Stimulated activated CD4-positive, alpha-beta T cell treated with anti-CD3 and anti-CD28 coated beads, Interleukin-2, amount 100 ng/mL, for 24 hours (primary cell): ENCODE data around the gene PSG6.
"Not testable (repeated sequence)": the region's sequence is repeated elsewhere in the genome, so short reads cannot be mapped to it uniquely, and the experiment has no call there.

ENCODE experiments used
- DNase-seq, 2 donors: peaks; one replicate each; pipeline ENCODE4 v3.0.0-alpha.2; 2020

The PSG6 gene

GRCh38 chr19:42917634-42918033 lies at the start of gene PSG6:
Gene PSG6 (minus strand): TSS chr19:42917894. CDS start chr19:42917792, 102 bp downstream.
- not testable (repeated sequence) for DNase-seq

GRCh38 chr19:42965176-42965575 lies 47.5 kb upstream of the PSG6 start:
- no peak for DNase-seq

GRCh38 chr19:42961119-42961518 lies 43.4 kb upstream of the PSG6 start:
- no peak for DNase-seq

GRCh38 chr19:42952126-42952525 lies 34.4 kb upstream of the PSG6 start:
- DNase-seq: not testable (repeated sequence)

GRCh38 chr19:42951476-42951875 lies 33.8 kb upstream of the PSG6 start:
- DNase-seq: not testable (repeated sequence)

- peak in 1 of 2 donors; percentile 11 for DNase-seq
Measured at GRCh38 chr19:42942187-42942789, 24.6 kb upstream of the PSG6 start.

- not testable (repeated sequence) for DNase-seq
Measured at GRCh38 chr19:42937107-42937506, 19.4 kb upstream of the PSG6 start, which contains the start of gene PSG7. Gene PSG7 (minus strand): TSS chr19:42937207. CDS start chr19:42937076, 131 bp downstream.

GRCh38 chr19:42934726-42935125 lies 17.0 kb upstream of the PSG6 start:
- DNase-seq: not testable (repeated sequence)

- not testable (repeated sequence) for DNase-seq
Measured at GRCh38 chr19:42934183-42934582, 16.5 kb upstream of the PSG6 start.

GRCh38 chr19:42933412-42933811 lies 15.7 kb upstream of the PSG6 start:
- not testable (repeated sequence) for DNase-seq

- not testable (repeated sequence) for DNase-seq
Measured at GRCh38 chr19:42932485-42933101, 14.9 kb upstream of the PSG6 start.

GRCh38 chr19:42930214-42930613 lies 12.5 kb upstream of the PSG6 start:
- DNase-seq: peak; percentile 32 to 60

GRCh38 chr19:42928896-42929295 lies 11.2 kb upstream of the PSG6 start:
- DNase-seq: no peak

GRCh38 chr19:42926781-42927180 lies 9.1 kb upstream of the PSG6 start:
- no peak for DNase-seq

GRCh38 chr19:42923106-42923505 lies 5.4 kb upstream of the PSG6 start:
- DNase-seq: peak in 1 of 2 donors; percentile 53

- DNase-seq: not testable (repeated sequence)
Measured at GRCh38 chr19:42920971-42921370, 3.3 kb upstream of the PSG6 start.

GRCh38 chr19:42919757-42920079 lies 2.0 kb upstream of the PSG6 start:
- no peak for DNase-seq

- not testable (repeated sequence) for DNase-seq
Measured at GRCh38 chr19:42919070-42919756, 1.5 kb upstream of the PSG6 start.

GRCh38 chr19:42918377-42919069 lies 829 bp upstream of the PSG6 start:
- not testable (repeated sequence) for DNase-seq

- not testable (repeated sequence) for DNase-seq
Measured at GRCh38 chr19:42916931-42917330, 763 bp downstream of the PSG6 start.

- not testable (repeated sequence) for DNase-seq
Measured at GRCh38 chr19:42913516-42913915, 4.2 kb downstream of the PSG6 start.

GRCh38 chr19:42912941-42913340 lies 4.8 kb downstream of the PSG6 start:
- not testable (repeated sequence) for DNase-seq

- not testable (repeated sequence) for DNase-seq
Measured at GRCh38 chr19:42911731-42912130, 6.0 kb downstream of the PSG6 start.
